ENCODE results near the gene IRF2BP1.
"Not testable (repeated sequence)": the region's sequence is repeated elsewhere in the genome, so short reads cannot be mapped to it uniquely, and the experiment has no call there.

The IRF2BP1 gene

DNA sequence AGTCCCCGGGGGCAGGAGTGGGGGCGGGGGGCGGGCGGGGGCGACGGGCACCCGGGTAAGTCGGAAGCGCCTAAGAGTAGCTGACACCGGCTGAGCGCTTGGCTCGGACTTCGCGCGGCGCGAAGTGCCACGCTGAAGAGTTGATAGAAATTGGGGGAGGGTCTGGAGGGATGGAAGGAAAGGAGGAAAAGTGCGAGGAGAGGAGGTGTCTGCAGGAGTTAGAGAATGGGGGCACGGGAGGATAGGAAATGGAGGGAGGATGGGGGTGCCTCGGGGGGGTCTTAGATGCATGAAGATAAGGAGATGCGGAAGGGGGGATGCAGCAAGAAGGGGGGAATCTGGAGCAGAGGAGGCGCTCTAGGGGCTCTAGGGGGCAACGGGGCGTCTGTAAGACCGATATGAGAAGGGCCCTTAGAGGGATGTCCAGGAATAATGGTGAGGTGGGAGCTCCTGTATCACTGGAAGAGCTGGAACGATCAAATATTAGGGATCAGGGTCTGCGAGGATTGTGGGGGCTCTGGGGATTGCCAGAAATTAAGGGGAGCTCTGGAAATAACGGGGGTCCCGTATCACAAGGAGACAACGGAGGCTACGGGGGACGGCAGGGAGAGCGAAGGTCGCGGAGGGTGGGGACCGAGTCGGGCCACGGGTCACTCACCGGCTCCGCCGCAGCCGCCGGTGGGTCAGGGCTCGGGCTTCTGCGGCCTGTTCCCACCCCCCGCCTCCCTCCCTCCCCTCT, 16.1 kb upstream of the IRF2BP1 start, which contains the start of gene MYPOP:
Gene MYPOP, minus strand, starts transcription at position 702 of the 739 bp plus-strand sequence. CDS start 840 bp downstream, outside the sequence.
- DNase-seq = peak in 1 of 2 experiments; percentile 53

- peak in 1 of 2 experiments; percentile 59 for DNase-seq
These were observed 15.5 kb upstream of the IRF2BP1 start for GRCh38 chr19:45901432-45901911.

DNA sequence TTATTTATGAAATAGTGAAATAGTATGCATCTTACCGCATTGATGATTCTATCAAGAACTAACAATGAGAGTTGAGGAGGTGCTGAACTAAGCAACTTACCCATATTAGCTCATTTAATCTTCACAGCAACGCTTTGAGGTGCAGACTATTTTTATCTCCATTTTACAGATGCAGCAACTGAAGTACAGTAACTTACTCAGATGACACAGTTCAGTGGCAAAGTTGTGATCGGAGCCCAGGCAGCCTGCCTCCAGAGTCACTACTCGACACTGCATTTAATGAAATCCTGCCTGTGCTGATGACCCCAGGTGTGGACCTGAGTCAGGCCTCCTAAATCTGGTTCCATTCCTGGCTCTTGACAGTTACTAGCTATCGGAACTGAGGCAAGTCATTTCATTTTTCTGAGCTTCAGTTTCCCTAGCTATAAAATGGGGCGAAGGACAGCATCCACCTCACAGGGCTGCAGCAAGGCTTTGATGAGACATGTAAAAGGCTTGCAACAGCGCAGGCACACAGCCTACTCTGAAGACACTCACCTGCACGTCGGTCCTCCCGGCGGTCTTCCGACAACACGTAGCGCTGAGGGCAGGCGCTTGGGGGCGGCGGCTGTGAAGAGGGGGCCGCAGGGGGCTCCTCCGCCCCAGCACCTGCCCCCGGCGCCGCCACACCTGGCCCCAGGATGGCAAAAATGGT, 14.9 kb upstream of the IRF2BP1 start:
- peak in 1 of 2 experiments; percentile 30 for DNase-seq

- DNase-seq = no peak
These were observed 14.1 kb upstream of the IRF2BP1 start for GRCh38 chr19:45899919-45900589.

GRCh38 chr19:45899253-45899652, 13.3 kb upstream of the IRF2BP1 start:
- DNase-seq = no peak

- no peak for DNase-seq
These were observed 11.4 kb upstream of the IRF2BP1 start for GRCh38 chr19:45897261-45897812.

- DNase-seq = not testable (repeated sequence)
These were observed 10.2 kb upstream of the IRF2BP1 start for GRCh38 chr19:45895983-45896599.

DNA sequence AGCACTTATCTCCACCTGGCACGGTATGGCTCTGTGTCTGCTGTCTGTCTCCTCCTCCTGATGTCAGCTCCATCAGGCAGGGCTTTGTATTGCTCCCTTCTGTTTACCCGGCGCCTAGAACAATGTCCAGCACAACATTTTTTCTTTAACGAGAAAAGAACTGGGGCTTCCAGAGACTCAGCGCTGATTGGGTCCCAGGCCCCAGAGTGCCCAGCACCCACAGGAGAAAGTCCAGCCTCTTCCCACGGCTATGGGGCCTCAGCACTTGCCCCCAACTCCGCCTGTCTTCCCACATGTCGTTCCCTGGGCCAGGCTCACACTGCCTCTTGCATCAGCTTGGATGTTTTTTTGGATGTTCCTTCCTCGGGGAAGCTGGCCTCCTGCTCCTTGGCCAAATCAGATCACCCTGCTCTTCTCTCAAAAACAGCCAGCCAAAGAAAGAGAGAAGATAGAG, 9.6 kb upstream of the IRF2BP1 start:
- DNase-seq = no peak

- DNase-seq = no peak
These were observed 4.9 kb upstream of the IRF2BP1 start for GRCh38 chr19:45890877-45891276.

GRCh38 chr19:45889210-45889885, 3.4 kb upstream of the IRF2BP1 start:
- no peak for DNase-seq

DNA sequence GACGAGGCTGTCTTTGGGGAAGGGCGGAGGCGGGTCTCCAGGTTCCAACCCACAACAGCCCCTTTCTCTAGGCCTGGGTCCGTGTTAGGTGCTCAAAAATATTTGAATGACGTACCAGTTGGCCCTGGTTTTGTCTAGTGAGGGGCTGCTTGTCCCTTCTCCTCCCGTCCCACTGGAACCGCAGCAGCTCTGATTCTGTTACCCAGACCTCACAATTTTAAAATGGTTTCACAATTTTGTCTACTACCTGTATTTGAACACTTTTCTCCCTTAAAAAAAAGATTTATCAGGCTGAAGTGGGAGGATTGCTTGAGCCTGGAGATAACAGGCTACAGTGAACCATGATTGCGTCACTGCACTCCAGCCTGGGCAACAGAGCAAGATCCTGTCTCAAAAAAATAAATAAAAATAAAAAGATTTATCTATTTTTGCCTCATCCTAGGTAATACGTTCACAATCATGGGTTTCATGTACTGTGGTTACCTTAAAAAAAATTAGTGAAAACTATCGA, 1.3 kb upstream of the IRF2BP1 start:
- no peak for DNase-seq

DNA sequence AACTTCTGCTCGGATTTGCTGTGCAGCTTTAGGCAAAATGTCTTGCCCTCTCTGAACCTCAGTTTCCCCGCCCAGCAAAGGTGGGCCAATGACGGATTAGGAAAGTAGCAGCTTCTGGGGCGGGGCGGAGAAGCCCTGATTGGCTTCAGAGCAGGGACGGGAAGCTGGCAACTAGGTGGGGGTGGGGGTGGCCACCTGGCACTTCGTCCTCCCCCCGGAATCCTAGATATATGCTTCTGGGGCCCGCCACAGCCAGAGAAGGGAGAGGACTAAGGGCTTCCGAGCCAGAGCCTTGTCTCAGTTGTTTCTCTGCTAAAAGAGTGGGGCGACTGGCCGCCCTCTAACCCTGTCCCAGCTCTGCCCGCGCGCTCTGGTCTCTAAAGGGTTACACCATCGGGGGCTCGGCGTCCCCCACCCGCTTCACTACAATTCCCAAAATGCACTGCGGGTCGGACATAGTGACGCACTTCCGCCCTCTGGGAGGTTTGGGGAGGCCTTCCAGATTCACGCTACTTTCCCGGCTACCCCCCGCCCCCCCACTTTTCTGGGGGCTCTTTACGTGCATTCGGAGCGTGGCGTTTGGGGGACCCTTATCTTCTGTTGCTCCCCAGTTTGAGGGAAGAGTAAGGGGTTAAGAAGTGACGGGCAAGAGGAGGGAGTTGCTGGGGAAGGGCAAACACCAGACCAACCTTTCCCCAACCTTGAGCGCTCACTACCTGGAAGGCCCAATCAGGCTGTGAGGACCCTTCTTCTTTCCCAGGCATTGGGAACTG, 672 bp upstream of the IRF2BP1 start:
- DNase-seq = peak; percentile 67 to 94

DNA sequence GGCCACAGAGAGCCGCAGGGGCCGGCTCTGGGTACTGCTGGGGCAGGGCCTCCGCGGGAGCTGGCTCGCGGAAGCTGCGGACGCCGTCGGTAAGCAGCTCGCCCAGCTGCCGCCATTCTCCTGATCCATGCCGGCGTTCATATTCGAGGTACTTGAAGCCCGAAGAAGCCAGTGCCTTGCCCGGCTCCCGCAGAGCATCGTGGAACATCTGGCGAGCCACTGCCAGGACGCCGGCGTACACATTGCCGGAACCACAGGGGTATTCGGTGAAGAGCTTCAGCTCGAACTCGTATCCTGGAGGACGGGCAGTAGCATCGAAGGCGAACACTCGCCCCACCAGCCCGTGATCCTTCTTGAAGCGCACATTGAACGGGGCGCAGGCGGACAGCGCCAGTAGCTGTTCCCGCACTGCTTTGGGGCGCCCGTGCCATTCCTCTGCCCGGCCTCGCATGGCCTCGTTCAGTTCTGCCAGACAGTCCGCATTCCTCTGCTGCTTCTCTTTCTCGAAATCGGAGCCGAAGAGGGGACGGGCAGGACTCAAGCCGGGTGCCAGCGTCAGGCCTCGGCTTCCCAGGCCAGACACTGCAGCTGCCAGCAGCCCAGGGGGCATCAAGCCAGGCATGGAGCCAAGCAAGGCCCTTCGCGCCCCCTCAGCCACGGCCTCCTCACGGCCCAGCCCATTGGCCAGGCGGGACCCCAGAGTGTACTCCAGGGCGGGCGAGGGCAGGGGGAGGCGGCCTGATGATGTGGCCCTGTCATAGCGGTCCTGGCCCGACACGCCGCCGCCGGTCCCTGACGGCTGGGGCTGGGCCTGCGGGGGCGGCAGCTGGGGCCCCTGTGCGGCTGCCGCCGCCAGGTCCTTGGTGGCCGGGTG, 1.0 kb downstream of the IRF2BP1 start:
- peak; percentile 30 to 56 for DNase-seq

GRCh38 chr19:45883881-45884681, 1.9 kb downstream of the IRF2BP1 start:
- peak in 1 of 2 experiments; percentile 51 for DNase-seq

- DNase-seq = no peak
These were observed 2.4 kb downstream of the IRF2BP1 start for GRCh38 chr19:45883586-45883880.

DNA sequence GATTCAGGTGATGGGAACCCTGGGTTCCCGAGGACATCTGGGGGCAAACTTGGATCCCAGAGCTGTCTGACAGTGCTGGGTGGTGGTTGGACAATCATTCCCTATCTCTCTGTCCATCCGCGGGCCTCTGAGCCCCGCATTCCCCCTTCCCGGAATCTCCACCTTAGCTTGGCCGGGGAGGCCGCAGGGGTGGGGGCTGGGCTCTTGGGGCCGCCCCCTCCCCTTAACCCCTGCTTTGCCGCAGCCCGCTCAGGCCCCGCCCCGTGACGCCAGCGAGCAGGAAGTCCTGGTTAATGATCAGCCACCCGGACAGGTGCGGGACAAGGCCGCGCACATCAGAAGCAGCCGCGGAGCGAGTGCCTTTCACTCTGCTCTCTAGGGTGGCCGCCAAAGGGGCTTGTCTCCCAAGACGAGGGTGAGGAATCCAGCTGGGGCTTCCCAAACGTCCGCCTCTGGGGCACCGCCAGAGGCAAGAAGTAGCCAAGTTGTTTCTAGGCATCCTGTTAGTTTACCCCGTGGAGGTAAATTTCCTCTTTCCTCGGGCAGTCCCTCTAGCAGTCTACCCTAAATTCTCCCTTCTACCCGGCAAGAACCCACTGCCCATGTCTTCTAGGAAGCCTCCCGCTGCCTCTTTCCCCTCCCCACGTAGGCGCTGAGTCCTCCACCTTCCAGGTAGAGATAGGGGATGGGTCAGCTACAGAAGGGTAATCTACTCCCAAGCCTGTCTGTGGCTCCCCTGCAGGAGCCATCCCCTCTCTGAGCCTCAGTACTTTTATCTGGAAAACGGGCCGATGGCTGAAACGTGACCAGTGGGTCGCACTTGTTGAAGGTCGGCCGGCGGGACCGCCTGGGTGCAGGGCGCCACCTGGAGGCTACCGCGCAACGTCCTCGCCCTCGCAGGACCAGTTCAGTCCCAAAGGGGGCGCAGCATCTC, 3.0 kb downstream of the IRF2BP1 start:
- peak; percentile 73 to 92 for DNase-seq

DNA sequence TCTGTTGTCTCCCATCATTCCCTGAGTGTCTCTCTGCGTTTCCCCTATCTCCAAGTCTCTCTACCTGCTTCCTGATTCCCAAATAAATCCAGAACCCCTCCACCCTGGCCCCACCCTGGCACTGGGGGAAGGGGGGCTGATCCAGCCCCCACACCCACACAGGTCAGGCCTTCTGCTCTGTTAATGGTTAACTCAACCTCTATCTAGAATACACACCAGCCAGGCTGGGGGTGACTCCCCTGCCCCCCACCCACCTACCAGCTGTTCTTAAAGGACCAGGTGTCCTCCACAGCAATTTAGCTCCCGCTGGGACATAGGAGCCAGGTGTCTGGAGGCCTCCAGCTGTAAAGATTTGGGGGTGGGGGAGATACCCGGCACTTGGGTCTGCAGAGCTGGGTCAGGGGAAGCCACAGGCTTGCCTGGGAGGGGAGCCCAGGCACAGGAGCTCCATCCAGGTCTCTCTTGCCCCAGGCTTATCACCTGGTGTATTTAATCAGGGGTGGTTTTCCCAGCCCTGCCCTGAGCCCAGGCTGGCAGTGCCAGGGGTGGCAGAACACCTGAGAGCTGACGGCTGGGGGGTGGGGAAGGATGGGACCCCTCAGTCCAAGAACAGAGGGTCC, 3.9 kb downstream of the IRF2BP1 start:
- peak; percentile 46 to 72 for DNase-seq
